22Rv1 (cell line): ENCODE measurements around the gene DMXL1.

Experiments used
- H3K27ac ChIP-seq: fragments of 450-650 bp; 2 replicates; pipeline ENCODE4 v1.5.1; 2017
- ZFX ChIP-seq: fragments of 450-650 bp; IDR thresholded peaks from 2 replicates; pipeline ENCODE4 v1.6.1; 2017; ENCODE audit warnings: antibody characterized with exemption, borderline replicate concordance
- TF ChIP-seq, protein P1 (sequence below): fragments of 450-650 bp; IDR thresholded peaks from 2 replicates; pipeline ENCODE4 v1.5.1; 2017; ENCODE audit warnings: mild to moderate bottlenecking

Gene DMXL1

DNA sequence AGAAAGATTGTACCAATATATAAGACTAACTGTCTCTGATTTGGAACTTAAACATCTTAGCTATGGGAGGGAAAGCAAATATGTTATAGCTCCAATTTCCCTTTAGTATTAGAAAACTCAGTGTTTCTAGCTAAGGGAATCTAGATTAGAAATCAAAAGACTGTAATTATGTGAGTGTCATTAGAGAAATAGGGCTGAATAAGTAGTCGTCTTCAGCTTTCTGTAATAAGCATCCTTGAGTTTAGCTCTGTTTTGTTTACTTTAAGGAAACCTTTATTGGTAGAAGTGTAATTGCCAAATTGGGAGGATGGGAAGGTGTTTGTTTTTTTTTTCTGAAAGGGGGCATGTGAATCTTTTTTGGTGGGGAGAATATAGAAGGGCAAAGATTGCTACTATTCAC lies 5.2 kb downstream of the DMXL1 start:
- H3K27ac ChIP-seq: no peak overlapping the region
- no peak for TF ChIP-seq ZFX
- TF ChIP-seq, protein P1, sequence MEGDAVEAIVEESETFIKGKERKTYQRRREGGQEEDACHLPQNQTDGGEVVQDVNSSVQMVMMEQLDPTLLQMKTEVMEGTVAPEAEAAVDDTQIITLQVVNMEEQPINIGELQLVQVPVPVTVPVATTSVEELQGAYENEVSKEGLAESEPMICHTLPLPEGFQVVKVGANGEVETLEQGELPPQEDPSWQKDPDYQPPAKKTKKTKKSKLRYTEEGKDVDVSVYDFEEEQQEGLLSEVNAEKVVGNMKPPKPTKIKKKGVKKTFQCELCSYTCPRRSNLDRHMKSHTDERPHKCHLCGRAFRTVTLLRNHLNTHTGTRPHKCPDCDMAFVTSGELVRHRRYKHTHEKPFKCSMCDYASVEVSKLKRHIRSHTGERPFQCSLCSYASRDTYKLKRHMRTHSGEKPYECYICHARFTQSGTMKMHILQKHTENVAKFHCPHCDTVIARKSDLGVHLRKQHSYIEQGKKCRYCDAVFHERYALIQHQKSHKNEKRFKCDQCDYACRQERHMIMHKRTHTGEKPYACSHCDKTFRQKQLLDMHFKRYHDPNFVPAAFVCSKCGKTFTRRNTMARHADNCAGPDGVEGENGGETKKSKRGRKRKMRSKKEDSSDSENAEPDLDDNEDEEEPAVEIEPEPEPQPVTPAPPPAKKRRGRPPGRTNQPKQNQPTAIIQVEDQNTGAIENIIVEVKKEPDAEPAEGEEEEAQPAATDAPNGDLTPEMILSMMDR: no peak

DNA sequence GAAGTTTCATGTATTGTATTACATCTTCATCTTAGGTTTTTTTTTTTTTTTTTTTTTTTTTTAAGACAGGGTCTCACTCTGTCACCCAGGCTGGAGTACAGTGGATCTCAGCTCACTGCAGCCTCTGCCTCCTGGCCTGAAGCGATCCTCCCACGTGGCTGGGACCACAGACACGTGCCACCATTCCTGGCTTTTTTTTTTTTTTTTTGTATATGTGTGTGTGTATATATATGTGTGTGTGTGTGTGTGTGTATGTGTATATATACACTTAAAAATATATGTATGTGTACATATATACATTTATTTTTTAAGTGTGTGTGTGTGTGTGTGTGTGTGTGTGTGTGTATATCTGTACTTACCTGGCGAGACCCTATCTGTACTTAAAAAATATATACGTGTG lies 6.6 kb downstream of the DMXL1 start:
- no peak for TF ChIP-seq ZFX
- TF ChIP-seq, protein P1: no peak
- no peak overlapping the region for H3K27ac ChIP-seq

DNA sequence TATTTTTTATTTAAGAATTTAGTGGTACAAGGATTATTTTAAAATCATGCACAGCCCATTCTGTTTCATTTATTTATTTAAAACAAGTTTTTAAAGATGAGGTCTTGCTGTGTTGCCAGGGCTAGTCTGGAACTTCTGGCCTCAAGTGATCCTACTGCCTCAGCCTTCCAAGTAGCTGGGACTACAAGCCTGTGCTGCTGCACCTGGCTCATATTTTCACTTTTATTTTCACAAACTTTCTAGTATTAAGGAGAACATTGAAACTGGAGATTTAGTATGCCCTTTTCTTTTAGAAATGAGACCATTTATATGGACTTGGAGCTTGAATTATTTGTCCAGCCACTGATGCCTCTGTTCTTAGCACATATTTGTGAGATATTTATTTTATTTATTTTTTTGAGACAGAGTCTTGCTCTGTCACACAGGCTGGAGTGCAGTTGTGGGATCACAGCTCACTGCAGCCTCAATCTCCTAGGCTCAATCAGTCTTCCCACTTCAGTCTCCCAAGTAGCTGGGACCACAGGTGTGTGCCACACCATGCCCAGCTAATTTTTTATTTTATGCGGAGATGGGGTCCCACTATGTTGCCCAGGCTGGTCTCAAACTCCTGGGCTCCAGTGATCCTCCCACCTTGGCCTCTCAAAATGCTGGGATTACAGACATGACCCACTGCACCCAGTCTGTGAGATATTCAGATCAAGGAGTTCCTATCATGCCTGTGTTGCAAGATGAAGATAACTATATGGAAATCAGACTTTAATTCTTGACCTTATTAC lies 7.4 kb downstream of the DMXL1 start:
- no peak overlapping the region for H3K27ac ChIP-seq
- TF ChIP-seq, protein P1: no peak
- TF ChIP-seq ZFX: no peak

DNA sequence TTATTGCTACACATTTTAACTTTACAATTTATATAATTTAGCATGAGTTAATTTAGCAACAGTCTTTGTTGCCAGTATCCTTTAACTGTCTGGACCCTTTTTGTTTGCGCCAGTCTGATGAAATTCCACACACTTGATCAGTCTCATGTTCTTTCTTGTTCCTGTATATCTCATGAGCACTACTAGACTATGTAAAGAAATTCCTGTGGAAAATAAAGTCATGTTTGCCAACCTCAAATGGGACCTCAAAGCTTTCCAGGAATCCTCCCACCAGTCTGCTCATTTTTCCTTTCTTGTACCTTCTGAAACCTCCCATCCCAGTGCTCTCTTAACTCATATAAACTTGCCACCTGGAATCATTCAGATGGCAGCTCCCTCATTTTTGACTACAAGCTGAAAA lies 8.0 kb downstream of the DMXL1 start:
- TF ChIP-seq ZFX: no peak
- TF ChIP-seq, protein P1: no peak
- no peak overlapping the region for H3K27ac ChIP-seq

DNA sequence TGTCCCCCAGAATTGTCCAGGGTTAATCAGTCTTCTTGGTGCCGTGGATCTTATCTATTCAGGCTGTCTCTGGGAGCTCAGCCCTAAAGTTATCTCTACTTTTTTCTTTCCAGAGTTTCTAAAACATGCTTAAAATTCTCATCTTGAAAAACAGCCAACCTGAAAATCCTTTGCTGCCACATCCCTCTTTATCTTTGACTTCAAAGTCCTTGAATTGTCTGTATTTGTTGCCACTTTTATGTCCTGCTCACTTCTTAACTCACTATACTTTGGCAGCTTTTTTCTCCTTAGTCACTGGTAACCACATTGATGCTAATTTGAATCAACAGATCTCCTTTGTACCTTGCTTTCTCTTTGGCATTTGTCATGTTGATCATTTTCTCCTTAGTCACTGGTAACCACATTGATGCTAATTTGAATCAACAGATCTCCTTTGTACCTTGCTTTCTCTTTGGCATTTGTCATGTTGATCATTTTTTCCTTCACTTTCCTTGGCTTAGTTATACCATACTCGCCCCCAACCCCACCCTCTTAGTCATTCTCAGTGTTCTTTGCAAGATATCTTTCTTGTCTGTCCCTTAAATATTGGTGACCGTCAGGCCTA lies 8.5 kb downstream of the DMXL1 start:
- no peak overlapping the region for H3K27ac ChIP-seq
- no peak for TF ChIP-seq ZFX
- TF ChIP-seq, protein P1: no peak

GRCh38 chr5:119080936-119081335 lies 10.0 kb downstream of the DMXL1 start:
- H3K27ac ChIP-seq: no peak overlapping the region
- TF ChIP-seq, protein P1: no peak
- TF ChIP-seq ZFX: no peak

GRCh38 chr5:119082691-119083090 lies 11.8 kb downstream of the DMXL1 start:
- TF ChIP-seq ZFX: no peak
- TF ChIP-seq, protein P1: no peak
- H3K27ac ChIP-seq: no peak overlapping the region
